HG03571 (cell line): ENCODE data around the gene LRRC1.

ENCODE experiments used
- ATAC-seq: cut with Tn5 transposase; IDR thresholded peaks from one replicate; pipeline ENCODE4 v1.9.1; 2021; ENCODE audit not compliant: unreplicated experiment

LRRC1 gene

GRCh38 chr6:53919881-53920360 lies 125.1 kb downstream of the LRRC1 start:
- ATAC-seq, result no peak

GRCh38 chr6:53920881-53921280 lies 126.1 kb downstream of the LRRC1 start:
- no peak for ATAC-seq

- no peak for ATAC-seq
Observed at GRCh38 chr6:53921639-53922038, 126.8 kb downstream of the LRRC1 start.

- ATAC-seq, result no peak
Observed at GRCh38 chr6:53922539-53922981, 127.8 kb downstream of the LRRC1 start.

GRCh38 chr6:53924277-53924676 lies 129.5 kb downstream of the LRRC1 start:
- ATAC-seq, result peak; percentile 64

GRCh38 chr6:53924821-53925422 lies 130.1 kb downstream of the LRRC1 start:
- no peak for ATAC-seq

GRCh38 chr6:53925891-53926290 lies 131.1 kb downstream of the LRRC1 start:
- ATAC-seq, result no peak

- ATAC-seq, result no peak
Observed at GRCh38 chr6:53926505-53926904, 131.7 kb downstream of the LRRC1 start.

GRCh38 chr6:53928641-53929040 lies 133.8 kb downstream of the LRRC1 start:
- no peak for ATAC-seq

GRCh38 chr6:53929041-53929820 lies 134.4 kb downstream of the LRRC1 start:
- no peak for ATAC-seq

- ATAC-seq, result no peak
Observed at GRCh38 chr6:53929821-53930120, 135.0 kb downstream of the LRRC1 start.

- no peak for ATAC-seq
Observed at GRCh38 chr6:53930330-53930729, 135.5 kb downstream of the LRRC1 start.

GRCh38 chr6:53931086-53931485 lies 136.3 kb downstream of the LRRC1 start:
- no peak for ATAC-seq

- ATAC-seq, result no peak
Observed at GRCh38 chr6:53932516-53932915, 137.7 kb downstream of the LRRC1 start.

- no peak for ATAC-seq
Observed at GRCh38 chr6:53934023-53934422, 139.2 kb downstream of the LRRC1 start.

GRCh38 chr6:53937461-53937860 lies 142.7 kb downstream of the LRRC1 start:
- no peak for ATAC-seq

GRCh38 chr6:53938810-53939209 lies 144.0 kb downstream of the LRRC1 start:
- no peak for ATAC-seq

- no peak for ATAC-seq
Observed at GRCh38 chr6:53939830-53940229, 145.0 kb downstream of the LRRC1 start.

- no peak for ATAC-seq
Observed at GRCh38 chr6:53943395-53943794, 148.6 kb downstream of the LRRC1 start.

- ATAC-seq, result no peak
Observed at GRCh38 chr6:53944091-53944490, 149.3 kb downstream of the LRRC1 start.

- no peak for ATAC-seq
Observed at GRCh38 chr6:53944543-53944942, 149.7 kb downstream of the LRRC1 start.

- no peak for ATAC-seq
Observed at GRCh38 chr6:53945765-53946407, 151.1 kb downstream of the LRRC1 start.
